ENCODE data around the gene TCF4. TPM values are rescaled to one million over a fixed set of nuclear protein-coding genes. Genes with fewer than 3 reads are reported as not detected.

The TCF4 gene
- total and polyA plus RNA-seq, 2 of the 13 experiments (the other 11 are each of a cell fraction or from before 2014, with no cell fraction given) = not detected

DNA sequence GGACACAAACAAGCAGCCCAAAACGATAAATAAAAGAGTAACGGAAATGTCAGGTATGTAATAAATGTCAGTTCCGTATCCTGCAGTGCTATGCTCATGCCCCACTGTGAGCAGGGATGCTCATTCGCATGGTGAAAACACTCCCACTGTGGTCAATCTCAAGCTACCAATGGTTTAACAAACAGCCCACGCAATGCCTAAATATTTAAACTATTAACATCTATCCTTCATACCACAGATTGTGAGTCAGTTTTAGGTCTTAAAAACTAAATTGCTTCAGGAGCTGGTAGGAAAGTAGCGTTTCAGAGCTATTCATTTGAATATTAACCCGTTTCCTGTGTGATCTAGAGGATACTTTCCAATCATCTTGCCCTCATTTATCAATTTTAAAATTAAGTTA, 207.4 kb downstream of the TCF4 start:
- Histone ChIP-seq H3K4me3 (replicated peaks in 1 of 3; ENCODE audit: insufficient read depth in 1 of 3, low read depth in 2 of 3, low read length in 3 of 3) (no peak overlapping the region), H3K79me2 (ENCODE audit: insufficient read depth, low read length) (no peaks in the 10 kb centered on the region), H3K27ac (ENCODE audit: extremely low read length, insufficient read depth, low read length) (no peak overlapping the region), H3K9ac (ENCODE audit: insufficient read depth, low read depth, low read length) (no peak overlapping the region), H3K27me3 (ENCODE audit: control insufficient read depth in 1 of 2, insufficient read depth in 2 of 2, low read length in 2 of 2) (no peaks in the 10 kb centered on the region), H2AFZ (ENCODE audit: low read length) (no peak overlapping the region), H3K9me3 (ENCODE audit: low read length) (0 out of 2 replicates have a peak, but pooled peaks cover 14% of the 10 kb centered on the region), H3K4me2 (ENCODE audit: low read depth, low read length) (no peak overlapping the region), H3K4me1 (ENCODE audit: insufficient read depth, low read length) (no peaks in the 10 kb centered on the region), H4K20me1 (ENCODE audit: insufficient read depth, low read length) (no peaks in the 10 kb centered on the region), H3K36me3 (replicated peaks in 1 of 2; ENCODE audit: control insufficient read depth in 1 of 2, insufficient read depth in 2 of 2, low read length in 2 of 2) (no peaks in the 10 kb centered on the region)
- ChIA-PET POLR2A (no interaction called here), CTCF (ENCODE audit: low intra/inter-chr PET ratio, low total read pairs) (no interaction called here)
- no peak for FAIRE-seq
- WGBS (ENCODE audit: low lambda C conversion rate) = 35% methylated on average over 7 of the region's 7 CpGs
- BruUV-seq (replicated peaks) = no TSS peak
- no peak for DNase-seq (ENCODE audit: low spot score)
- intact Hi-C loops (cut with micrococcal nuclease; ENCODE audit: unreplicated experiment) = no loop called here
- no peak for ATAC-seq
- TF ChIP-seq MTF2 (CRISPR knock-in tag; IDR thresholded peaks at IDR 0.05; ENCODE audit: borderline replicate concordance) = no peak
- TF ChIP-seq RBAK (CRISPR knock-in tag; IDR thresholded peaks at IDR 0.05) = no peak
- TF ChIP-seq ESRRA (CRISPR knock-in tag; IDR thresholded peaks at IDR 0.05; ENCODE audit: low read depth) = no peak
- TF ChIP-seq PHF21A (CRISPR knock-in tag; IDR thresholded peaks at IDR 0.05) = no peak
- TF ChIP-seq, protein P1, sequence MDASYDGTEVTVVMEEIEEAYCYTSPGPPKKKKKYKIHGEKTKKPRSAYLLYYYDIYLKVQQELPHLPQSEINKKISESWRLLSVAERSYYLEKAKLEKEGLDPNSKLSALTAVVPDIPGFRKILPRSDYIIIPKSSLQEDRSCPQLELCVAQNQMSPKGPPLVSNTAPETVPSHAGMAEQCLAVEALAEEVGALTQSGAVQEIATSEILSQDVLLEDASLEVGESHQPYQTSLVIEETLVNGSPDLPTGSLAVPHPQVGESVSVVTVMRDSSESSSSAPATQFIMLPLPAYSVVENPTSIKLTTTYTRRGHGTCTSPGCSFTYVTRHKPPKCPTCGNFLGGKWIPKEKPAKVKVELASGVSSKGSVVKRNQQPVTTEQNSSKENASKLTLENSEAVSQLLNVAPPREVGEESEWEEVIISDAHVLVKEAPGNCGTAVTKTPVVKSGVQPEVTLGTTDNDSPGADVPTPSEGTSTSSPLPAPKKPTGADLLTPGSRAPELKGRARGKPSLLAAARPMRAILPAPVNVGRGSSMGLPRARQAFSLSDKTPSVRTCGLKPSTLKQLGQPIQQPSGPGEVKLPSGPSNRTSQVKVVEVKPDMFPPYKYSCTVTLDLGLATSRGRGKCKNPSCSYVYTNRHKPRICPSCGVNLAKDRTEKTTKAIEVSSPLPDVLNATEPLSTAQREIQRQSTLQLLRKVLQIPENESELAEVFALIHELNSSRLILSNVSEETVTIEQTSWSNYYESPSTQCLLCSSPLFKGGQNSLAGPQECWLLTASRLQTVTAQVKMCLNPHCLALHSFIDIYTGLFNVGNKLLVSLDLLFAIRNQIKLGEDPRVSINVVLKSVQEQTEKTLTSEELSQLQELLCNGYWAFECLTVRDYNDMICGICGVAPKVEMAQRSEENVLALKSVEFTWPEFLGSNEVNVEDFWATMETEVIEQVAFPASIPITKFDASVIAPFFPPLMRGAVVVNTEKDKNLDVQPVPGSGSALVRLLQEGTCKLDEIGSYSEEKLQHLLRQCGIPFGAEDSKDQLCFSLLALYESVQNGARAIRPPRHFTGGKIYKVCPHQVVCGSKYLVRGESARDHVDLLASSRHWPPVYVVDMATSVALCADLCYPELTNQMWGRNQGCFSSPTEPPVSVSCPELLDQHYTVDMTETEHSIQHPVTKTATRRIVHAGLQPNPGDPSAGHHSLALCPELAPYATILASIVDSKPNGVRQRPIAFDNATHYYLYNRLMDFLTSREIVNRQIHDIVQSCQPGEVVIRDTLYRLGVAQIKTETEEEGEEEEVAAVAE (CRISPR knock-in tag; IDR thresholded peaks at IDR 0.05; ENCODE audit: borderline replicate concordance) = no peak
- TF ChIP-seq ZNF331 (CRISPR knock-in tag; IDR thresholded peaks at IDR 0.05) = no peak
- no peak for TF ChIP-seq MLLT10 (CRISPR knock-in tag; IDR thresholded peaks at IDR 0.05)
- no peak for TF ChIP-seq BORCS8-MEF2B (CRISPR knock-in tag; IDR thresholded peaks at IDR 0.05)
- TF ChIP-seq, protein P2, sequence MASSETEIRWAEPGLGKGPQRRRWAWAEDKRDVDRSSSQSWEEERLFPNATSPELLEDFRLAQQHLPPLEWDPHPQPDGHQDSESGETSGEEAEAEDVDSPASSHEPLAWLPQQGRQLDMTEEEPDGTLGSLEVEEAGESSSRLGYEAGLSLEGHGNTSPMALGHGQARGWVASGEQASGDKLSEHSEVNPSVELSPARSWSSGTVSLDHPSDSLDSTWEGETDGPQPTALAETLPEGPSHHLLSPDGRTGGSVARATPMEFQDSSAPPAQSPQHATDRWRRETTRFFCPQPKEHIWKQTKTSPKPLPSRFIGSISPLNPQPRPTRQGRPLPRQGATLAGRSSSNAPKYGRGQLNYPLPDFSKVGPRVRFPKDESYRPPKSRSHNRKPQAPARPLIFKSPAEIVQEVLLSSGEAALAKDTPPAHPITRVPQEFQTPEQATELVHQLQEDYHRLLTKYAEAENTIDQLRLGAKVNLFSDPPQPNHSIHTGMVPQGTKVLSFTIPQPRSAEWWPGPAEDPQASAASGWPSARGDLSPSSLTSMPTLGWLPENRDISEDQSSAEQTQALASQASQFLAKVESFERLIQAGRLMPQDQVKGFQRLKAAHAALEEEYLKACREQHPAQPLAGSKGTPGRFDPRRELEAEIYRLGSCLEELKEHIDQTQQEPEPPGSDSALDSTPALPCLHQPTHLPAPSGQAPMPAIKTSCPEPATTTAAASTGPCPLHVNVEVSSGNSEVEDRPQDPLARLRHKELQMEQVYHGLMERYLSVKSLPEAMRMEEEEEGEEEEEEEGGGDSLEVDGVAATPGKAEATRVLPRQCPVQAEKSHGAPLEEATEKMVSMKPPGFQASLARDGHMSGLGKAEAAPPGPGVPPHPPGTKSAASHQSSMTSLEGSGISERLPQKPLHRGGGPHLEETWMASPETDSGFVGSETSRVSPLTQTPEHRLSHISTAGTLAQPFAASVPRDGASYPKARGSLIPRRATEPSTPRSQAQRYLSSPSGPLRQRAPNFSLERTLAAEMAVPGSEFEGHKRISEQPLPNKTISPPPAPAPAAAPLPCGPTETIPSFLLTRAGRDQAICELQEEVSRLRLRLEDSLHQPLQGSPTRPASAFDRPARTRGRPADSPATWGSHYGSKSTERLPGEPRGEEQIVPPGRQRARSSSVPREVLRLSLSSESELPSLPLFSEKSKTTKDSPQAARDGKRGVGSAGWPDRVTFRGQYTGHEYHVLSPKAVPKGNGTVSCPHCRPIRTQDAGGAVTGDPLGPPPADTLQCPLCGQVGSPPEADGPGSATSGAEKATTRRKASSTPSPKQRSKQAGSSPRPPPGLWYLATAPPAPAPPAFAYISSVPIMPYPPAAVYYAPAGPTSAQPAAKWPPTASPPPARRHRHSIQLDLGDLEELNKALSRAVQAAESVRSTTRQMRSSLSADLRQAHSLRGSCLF (CRISPR knock-in tag; IDR thresholded peaks at IDR 0.05; ENCODE audit: borderline replicate concordance) = no peak
- no peak for TF ChIP-seq FOXA3 (CRISPR knock-in tag; IDR thresholded peaks at IDR 0.05)
- no peak for TF ChIP-seq CBX1 (IDR thresholded peaks at IDR 0.05; ENCODE audit: low read depth)
- no peak for TF ChIP-seq ZNF335 (CRISPR knock-in tag; IDR thresholded peaks at IDR 0.05)
- in situ Hi-C loops (cut with HindIII; ENCODE audit: extremely low pct_ligation_motif_present, low pct_unique_long_range_greater_than_20kb) = no loop called here

Measured in HepG2 (cell line).